GM23248 (cell line): Measurements from ENCODE around the gene OR6S1. TPM values are rescaled to one million over a fixed set of nuclear protein-coding genes. Genes with fewer than 3 reads are reported as not detected.

Experiments used
- DNase-seq: peaks from one replicate; pipeline ENCODE4 v3.0.0-alpha.2; 2015
- H2AFZ ChIP-seq: fragments of 200-600 bp; sonication (generic); 2 replicates; pipeline ENCODE4 v1.6.1; 2016; ENCODE audit warnings: antibody characterized with exemption
- H3F3A ChIP-seq: fragments of 200-600 bp; sonication (generic); 2 replicates; pipeline ENCODE4 v1.6.1; 2016; ENCODE audit warnings: mild to moderate bottlenecking, antibody characterized with exemption, mixed run types; ENCODE audit not compliant: insufficient read depth
- H3K27ac ChIP-seq: fragments of 200-600 bp; sonication (generic); 2 replicates; pipeline ENCODE4 v1.5.1; 2016; ENCODE audit warnings: mild to moderate bottlenecking
- H3K27me3 ChIP-seq: fragments of 200-600 bp; sonication (generic); replicated peaks from 2 replicates; pipeline ENCODE4 v1.6.1; 2016; ENCODE audit warnings: mild to moderate bottlenecking; ENCODE audit not compliant: insufficient read depth
- H3K36me3 ChIP-seq: fragments of 200-600 bp; sonication (generic); 2 replicates; pipeline ENCODE4 v1.6.1; 2016; ENCODE audit warnings: low read depth, mild to moderate bottlenecking
- H3K4me1 ChIP-seq: fragments of 200-600 bp; sonication (generic); 2 replicates; pipeline ENCODE4 v1.6.1; 2016; ENCODE audit warnings: mild to moderate bottlenecking; ENCODE audit not compliant: insufficient read depth
- H3K4me2 ChIP-seq: fragments of 200-600 bp; sonication (generic); one replicate; pipeline ENCODE4 v1.6.1; 2016; ENCODE audit warnings: mild to moderate bottlenecking; ENCODE audit not compliant: unreplicated experiment
- H3K4me3 ChIP-seq: fragments of 200-600 bp; sonication (generic); 2 replicates; pipeline ENCODE4 v1.5.1; 2016; ENCODE audit warnings: mild to moderate bottlenecking
- H3K79me2 ChIP-seq: fragments of 200-600 bp; sonication (generic); 2 replicates; pipeline ENCODE4 v1.6.1; 2016; ENCODE audit warnings: mild to moderate bottlenecking; ENCODE audit not compliant: insufficient read depth
- H3K9ac ChIP-seq: fragments of 200-600 bp; sonication (generic); 2 replicates; pipeline ENCODE4 v1.6.1; 2016; ENCODE audit warnings: mild to moderate bottlenecking
- H3K9me2 ChIP-seq: fragments of 200-600 bp; sonication (generic); 2 replicates; pipeline ENCODE4 v1.6.1; 2016; ENCODE audit warnings: mixed run types, mild to moderate bottlenecking, moderate library complexity; ENCODE audit not compliant: insufficient read depth
- H3K9me3 ChIP-seq: fragments of 200-600 bp; sonication (generic); one replicate; pipeline ENCODE4 v1.6.1; 2017; ENCODE audit warnings: low read depth
- H4K20me1 ChIP-seq: fragments of 200-600 bp; sonication (generic); 2 replicates; pipeline ENCODE4 v1.6.0; 2016; ENCODE audit not compliant: insufficient read depth
- EZH2 ChIP-seq: fragments of 200-600 bp; sonication (generic); IDR thresholded peaks from 2 replicates; pipeline ENCODE4 v1.6.1; 2018; ENCODE audit warnings: antibody characterized with exemption, mild to moderate bottlenecking; ENCODE audit not compliant: insufficient read depth, poor library complexity, severe bottlenecking
- EZH2phosphoT487 ChIP-seq: fragments of 200-600 bp; sonication (generic); IDR thresholded peaks from 2 replicates; pipeline ENCODE4 v1.6.1; 2018; ENCODE audit warnings: antibody characterized with exemption, moderate library complexity, mild to moderate bottlenecking, low read depth; ENCODE audit not compliant: insufficient read depth
- WGBS, 2 experiments: methylation state at CpG; one replicate each; pipeline ENCODE4 v1.1.6; 2015 to 2017; ENCODE audit warnings: low lambda C conversion rate in 2 of 2, low coverage in 1 of 2; ENCODE audit errors: missing lambda C conversion rate in 2 of 2; 5-methylcytosine and 5-hydroxymethylcytosine counted together
- in situ Hi-C: fragments of 300-500 bp; cut with MboI; formaldehyde crosslinking; loops from 2 replicates; pipeline ENCODE4 v1.15.0; 2020
- polyA plus RNA-seq: library from polyadenylated mRNA; unstranded; fragments of >200 nt; fragmentation: Nextera tagmentation; extraction: Ambion mirVana; gene quantifications from 2 replicates; pipeline ENCODE4 v1.2.1, GENCODE V29; 2016
- total RNA-seq: library from RNA; depleted of rRNA; stranded (reverse); fragments of >200 nt; shearing (Covaris generic); gene quantifications from 2 replicates; pipeline ENCODE4 v1.2.3, GENCODE V29; 2014

The OR6S1 gene
- total and polyA plus RNA-seq, 2 experiments from 2014 or later: not detected

- in situ Hi-C loops: no loop called here
- Histone ChIP-seq H3F3A (peaks cover 66% of the 10 kb centered on the region), H3K36me3 (no peaks in the 10 kb centered on the region), H3K9me2 (no peaks in the 10 kb centered on the region), H3K27me3 (no peaks in the 10 kb centered on the region), H3K9ac (peak overlapping the region; percentile 99), H3K79me2 (0 out of 2 replicates have a peak, but pooled peaks cover 8% of the 10 kb centered on the region), H3K4me2 (peak overlapping the region; percentile 99), H4K20me1 (no peaks in the 10 kb centered on the region), H3K4me3 (peak overlapping the region; percentile 95), H3K27ac (peak overlapping the region; percentile 100), H3K4me1 (peaks cover 24% of the 10 kb centered on the region), H3K9me3 (no peaks in the 10 kb centered on the region), H2AFZ (peak overlapping the region; percentile 96)
- WGBS, 2 experiments: 1% methylated on average over 38 of the region's 38 CpGs
- DNase-seq: peak; percentile 89
- no peak for TF ChIP-seq EZH2
- TF ChIP-seq EZH2phosphoT487: no peak
These were observed 41.8 kb upstream of the OR6S1 start for GRCh38 chr14:20683125-20683890.

GRCh38 chr14:20682435-20683124, 41.1 kb upstream of the OR6S1 start:
- Histone ChIP-seq H2AFZ (peak overlapping the region; percentile 96), H3K27ac (peak overlapping the region; percentile 100), H4K20me1 (no peaks in the 10 kb centered on the region), H3K9me3 (no peaks in the 10 kb centered on the region), H3K4me2 (peak overlapping the region; percentile 99), H3K36me3 (no peaks in the 10 kb centered on the region), H3K27me3 (no peaks in the 10 kb centered on the region), H3F3A (peaks cover 66% of the 10 kb centered on the region), H3K9me2 (no peaks in the 10 kb centered on the region), H3K79me2 (0 out of 2 replicates have a peak, but pooled peaks cover under 1% of the 10 kb centered on the region), H3K4me1 (peaks cover 24% of the 10 kb centered on the region), H3K4me3 (peak overlapping the region; percentile 95), H3K9ac (peak overlapping the region; percentile 99)
- DNase-seq: peak; percentile 97
- TF ChIP-seq EZH2phosphoT487 (no peak), EZH2 (no peak)
- 1% methylated on average over 35 to 38 of the region's 40 CpGs for WGBS, 2 experiments
- in situ Hi-C loops: no loop called here

GRCh38 chr14:20682127-20682434, 40.6 kb upstream of the OR6S1 start:
- in situ Hi-C loops: no loop called here
- H3K9me2 ChIP-seq: no peaks in the 10 kb centered on the region
- H3K4me2 ChIP-seq: peak overlapping the region; percentile 99
- peak overlapping the region; percentile 96 for H2AFZ ChIP-seq
- H3K4me3 ChIP-seq: peak overlapping the region; percentile 95
- no peaks in the 10 kb centered on the region for H3K27me3 ChIP-seq
- 0 to 1% methylated on average over 11 of the region's 11 CpGs for WGBS, 2 experiments
- no peak for DNase-seq
- peak overlapping the region; percentile 100 for H3K27ac ChIP-seq
- H3K79me2 ChIP-seq: no peaks in the 10 kb centered on the region
- peaks cover 66% of the 10 kb centered on the region for H3F3A ChIP-seq
- peaks cover 24% of the 10 kb centered on the region for H3K4me1 ChIP-seq
- peak overlapping the region; percentile 99 for H3K9ac ChIP-seq
- TF ChIP-seq EZH2phosphoT487 (no peak), EZH2 (no peak)
- H3K36me3 ChIP-seq: no peaks in the 10 kb centered on the region
- H4K20me1 ChIP-seq: no peaks in the 10 kb centered on the region
- no peaks in the 10 kb centered on the region for H3K9me3 ChIP-seq

- Histone ChIP-seq H3K4me1 (peaks cover 22% of the 10 kb centered on the region), H3K79me2 (no peaks in the 10 kb centered on the region), H3K36me3 (no peaks in the 10 kb centered on the region), H2AFZ (peak overlapping the region; percentile 96), H3K9ac (peak overlapping the region; percentile 99), H3K9me2 (no peaks in the 10 kb centered on the region), H3F3A (peaks cover 61% of the 10 kb centered on the region), H3K27ac (peak overlapping the region; percentile 100), H3K4me2 (peak overlapping the region; percentile 99), H3K4me3 (peak overlapping the region; percentile 95), H3K9me3 (no peaks in the 10 kb centered on the region), H3K27me3 (no peaks in the 10 kb centered on the region), H4K20me1 (no peaks in the 10 kb centered on the region)
- in situ Hi-C loops: no loop called here
- WGBS, 2 experiments: 1% methylated on average over 25 of the region's 25 CpGs
- peak; percentile 90 for DNase-seq
- no peak for TF ChIP-seq EZH2
- TF ChIP-seq EZH2phosphoT487: no peak
These were observed 40.0 kb upstream of the OR6S1 start for GRCh38 chr14:20681348-20682126.
